GM19351 (cell line): ENCODE results near the gene STOX2.
"Not testable (repeated sequence)": the region's sequence is repeated elsewhere in the genome, so short reads cannot be mapped to it uniquely, and the experiment has no call there.

Source experiments
- ATAC-seq: cut with Tn5 transposase; IDR thresholded peaks from one replicate; pipeline ENCODE4 v1.9.1; 2021; ENCODE audit warnings: mild to moderate bottlenecking, moderate library complexity; ENCODE audit not compliant: unreplicated experiment

The STOX2 gene

DNA sequence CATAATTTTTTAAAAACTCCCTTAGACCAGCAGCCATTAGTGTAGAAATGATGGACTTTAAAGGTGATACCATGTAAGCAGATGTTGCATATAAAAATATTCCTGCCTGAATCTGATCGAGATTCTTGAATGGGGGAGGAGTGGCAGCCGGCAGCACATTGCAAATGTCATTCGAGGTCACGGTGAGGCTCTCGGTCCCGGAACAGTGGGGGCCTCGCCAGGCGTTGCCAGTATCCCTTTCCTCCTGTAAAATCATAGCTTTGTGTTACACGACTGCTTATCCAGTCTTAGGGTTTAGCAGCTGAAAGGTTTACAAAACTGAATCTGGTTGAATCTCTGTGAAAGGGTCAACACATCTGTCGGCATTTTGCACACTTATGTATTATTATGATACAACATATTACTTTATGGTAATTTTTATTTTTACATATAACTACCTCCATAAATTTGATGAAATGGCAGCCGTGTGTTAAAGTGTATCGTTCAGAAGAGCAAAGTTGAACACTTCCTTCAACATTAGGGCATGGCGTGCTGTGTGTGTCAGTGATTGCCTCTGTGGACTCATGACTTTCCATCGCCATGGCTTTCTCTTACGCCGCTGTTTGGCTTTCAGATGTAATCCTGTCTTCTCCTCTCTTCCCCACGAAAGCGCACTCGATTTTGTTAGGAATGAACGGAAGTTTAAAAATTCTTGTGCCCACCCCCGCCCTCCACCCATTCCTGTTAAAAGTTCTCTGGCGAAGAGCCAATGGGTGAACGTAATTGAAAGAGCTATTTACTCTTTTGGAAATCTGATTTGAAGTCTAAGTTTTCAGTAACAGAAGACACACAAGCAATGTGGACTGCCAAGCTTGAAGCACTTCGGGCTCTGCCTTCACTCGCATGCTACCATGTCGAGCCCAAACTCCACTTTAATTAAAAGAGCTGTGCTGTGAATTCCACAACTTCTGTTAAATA, 114.8 kb downstream of the STOX2 start:
- no peak for ATAC-seq

- ATAC-seq: no peak
These were observed 116.3 kb downstream of the STOX2 start for GRCh38 chr4:184021389-184021788.

- ATAC-seq: no peak
These were observed 117.7 kb downstream of the STOX2 start for GRCh38 chr4:184022679-184023383.

DNA sequence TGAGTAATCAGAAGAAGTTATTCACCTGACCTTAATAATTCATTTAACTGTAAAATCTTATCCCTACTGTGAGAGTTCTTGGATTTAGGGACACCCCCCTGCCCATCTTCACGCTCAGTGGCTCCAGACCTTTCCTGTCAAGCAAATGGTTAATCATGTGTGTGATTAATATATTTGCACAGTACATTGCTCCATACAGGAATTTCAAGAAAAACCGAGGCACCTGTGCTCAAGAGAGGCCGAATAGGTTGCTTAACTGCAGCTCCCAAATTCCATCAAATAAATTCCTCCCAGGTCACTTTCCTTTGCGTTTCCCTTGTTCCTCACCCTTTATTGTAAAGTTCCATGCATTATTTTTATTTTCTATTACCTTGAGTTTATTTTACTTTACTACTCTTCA, 119.5 kb downstream of the STOX2 start:
- no peak for ATAC-seq

DNA sequence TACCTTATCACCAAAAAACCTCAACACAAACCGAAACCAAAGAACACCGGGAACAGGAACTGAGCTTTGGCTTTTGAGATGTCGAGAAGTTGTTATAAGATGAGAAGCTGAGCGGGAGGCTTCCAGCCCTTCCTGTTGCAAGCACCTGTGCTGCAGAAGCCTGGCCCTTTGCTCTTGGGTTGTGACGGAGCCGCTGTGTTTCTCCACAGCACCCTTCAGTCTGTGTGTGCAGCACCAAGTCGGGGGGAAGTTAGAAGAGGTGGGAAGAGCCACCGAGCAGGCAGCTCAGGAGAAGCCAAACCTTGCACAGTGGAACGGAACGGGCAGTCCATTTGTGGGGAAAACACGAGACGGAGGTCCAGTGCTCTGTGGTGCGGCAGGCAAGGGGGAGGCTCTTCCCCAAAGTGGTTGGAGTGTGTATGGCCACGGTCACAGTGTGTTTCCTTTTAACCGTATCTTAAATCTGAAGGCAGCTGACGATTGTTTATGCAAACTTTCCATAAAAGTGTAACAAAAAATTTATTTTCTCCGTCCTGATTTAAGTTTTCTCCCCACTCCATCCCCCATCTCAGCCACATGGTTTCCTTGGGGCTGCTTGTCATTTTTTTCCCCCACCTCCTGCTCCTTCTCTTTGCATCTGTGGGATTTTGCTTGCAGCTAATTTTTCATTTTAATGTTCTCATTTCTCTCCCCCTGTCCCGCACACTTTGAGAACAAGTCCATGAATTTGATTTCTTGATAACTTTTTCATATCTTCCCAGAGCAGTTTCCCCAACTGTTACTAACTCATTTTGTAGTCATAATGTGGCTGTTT, 123.7 kb downstream of the STOX2 start:
- peak; percentile 61 for ATAC-seq

- no peak for ATAC-seq
These were observed 124.9 kb downstream of the STOX2 start for GRCh38 chr4:184030036-184030435.

- no peak for ATAC-seq
These were observed 125.7 kb downstream of the STOX2 start for GRCh38 chr4:184030764-184031163.

DNA sequence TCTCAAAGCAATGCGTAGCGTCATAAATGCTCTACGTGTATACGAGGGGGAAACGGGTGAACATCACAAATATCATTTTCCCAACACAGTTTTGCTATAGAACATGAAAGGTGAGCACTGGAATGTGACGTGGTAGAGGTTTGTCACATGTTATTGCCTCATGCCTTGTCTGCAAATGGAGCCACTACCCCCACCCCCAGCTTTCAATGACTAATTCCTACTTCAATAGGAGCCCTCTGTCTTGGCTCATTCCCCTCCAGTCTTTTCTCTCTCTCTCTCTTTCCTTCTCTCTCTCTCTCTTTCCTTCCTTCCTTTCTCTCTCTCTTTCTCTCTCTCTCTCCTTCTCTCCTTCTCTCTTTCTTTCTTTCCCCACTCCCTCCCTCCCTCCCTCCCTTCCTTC, 127.0 kb downstream of the STOX2 start:
- no peak for ATAC-seq

DNA sequence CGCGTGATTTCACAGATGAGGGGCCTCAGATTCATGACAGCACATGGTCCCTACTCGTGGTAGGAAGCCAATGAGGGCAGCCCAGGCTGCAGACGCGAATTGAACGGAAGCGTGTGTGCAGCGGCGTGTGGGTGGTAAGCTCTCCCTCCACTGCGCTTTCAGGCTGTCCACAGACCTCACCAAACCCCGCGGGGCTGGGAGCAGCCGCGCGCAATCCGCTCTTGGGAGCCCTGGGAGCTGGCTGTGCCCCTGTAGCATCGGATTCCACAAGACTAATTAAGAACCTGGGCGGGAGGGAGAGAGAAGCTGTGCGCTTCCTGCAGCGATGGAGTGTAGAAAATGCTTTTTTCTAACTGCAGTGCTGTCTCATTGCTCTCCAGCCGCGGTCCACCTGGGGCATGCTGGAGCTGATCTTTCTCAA, 134.9 kb downstream of the STOX2 start:
- ATAC-seq: no peak

GRCh38 chr4:184041156-184041555, 136.0 kb downstream of the STOX2 start:
- no peak for ATAC-seq

- no peak for ATAC-seq
These were observed 141.0 kb downstream of the STOX2 start for GRCh38 chr4:184046148-184046547.

- ATAC-seq: not testable (repeated sequence)
These were observed 146.2 kb downstream of the STOX2 start for GRCh38 chr4:184051262-184051661.

DNA sequence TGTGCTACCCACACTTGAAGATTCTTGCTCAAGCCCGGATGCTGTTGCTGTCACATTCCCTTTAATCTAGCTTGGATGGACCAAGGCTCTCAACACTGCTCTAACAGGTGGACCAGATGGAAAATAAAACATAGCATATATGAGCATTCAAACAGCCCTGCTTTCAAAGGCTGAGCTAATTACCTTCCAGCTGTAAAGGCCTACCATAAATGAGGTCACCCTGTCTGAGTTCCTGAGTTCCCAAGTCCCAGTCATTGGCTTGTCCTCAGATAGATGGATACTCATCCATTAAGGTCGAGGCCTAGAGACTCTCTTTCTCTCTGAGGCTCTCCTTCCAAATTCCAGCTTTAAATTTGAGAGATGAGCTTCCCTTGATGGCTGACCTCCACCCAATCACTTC, 147.5 kb downstream of the STOX2 start:
- ATAC-seq: no peak

GRCh38 chr4:184053434-184053833, 148.3 kb downstream of the STOX2 start:
- no peak for ATAC-seq

DNA sequence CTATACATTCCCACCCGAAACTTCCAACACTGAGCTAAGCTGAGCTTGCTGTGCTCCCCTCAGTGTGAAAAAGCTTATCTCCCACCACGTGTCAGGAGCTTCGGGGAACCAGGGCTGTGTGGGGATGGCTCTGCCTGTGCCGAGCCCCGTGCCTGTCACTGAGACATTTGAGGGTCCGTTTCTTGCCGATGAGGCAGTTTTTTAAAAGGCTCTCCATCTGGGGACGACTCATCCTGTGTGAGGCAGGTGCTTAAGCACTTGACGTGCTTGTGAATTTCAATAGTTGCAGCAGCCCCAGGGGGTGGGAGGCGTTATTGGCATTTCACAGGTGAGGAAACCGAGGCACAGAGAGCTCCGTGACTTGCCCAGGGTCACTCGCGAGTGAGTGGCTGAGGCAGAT, 151.8 kb downstream of the STOX2 start:
- no peak for ATAC-seq

GRCh38 chr4:184058026-184058425, 152.9 kb downstream of the STOX2 start:
- no peak for ATAC-seq

- ATAC-seq: no peak
These were observed 154.0 kb downstream of the STOX2 start for GRCh38 chr4:184059099-184059498.

- ATAC-seq: no peak
These were observed 156.5 kb downstream of the STOX2 start for GRCh38 chr4:184061582-184061981.

- no peak for ATAC-seq
These were observed 157.7 kb downstream of the STOX2 start for GRCh38 chr4:184062769-184063168.

- ATAC-seq: no peak
These were observed 159.8 kb downstream of the STOX2 start for GRCh38 chr4:184064877-184065276.

GRCh38 chr4:184066584-184067300, 161.6 kb downstream of the STOX2 start:
- ATAC-seq: no peak
